H1 (cell line): ENCODE data around the gene PAPSS2.

Experiments
- BRCA1 ChIP-seq: IDR thresholded peaks from 2 replicates; pipeline ENCODE4 v1.6.1; 2012; ENCODE audit warnings: low read depth, low read length, improper control_type of control experiment
- CREB1 ChIP-seq: IDR thresholded peaks from 2 replicates; pipeline ENCODE4 v1.6.1; 2012; ENCODE audit warnings: inconsistent platforms
- CTCF ChIP-seq, 3 experiments: IDR thresholded peaks; 1 replicate in 2 of 3; 2 replicates in 1 of 3; pipeline versions ENCODE4 v1.5.1 to v1.6.1; 2011; ENCODE audit warnings: low read length in 3 of 3, mild to moderate bottlenecking in 3 of 3, inconsistent platforms in 2 of 3, low read depth in 1 of 3, moderate library complexity in 1 of 3; ENCODE audit not compliant: insufficient read depth in 1 of 3; ENCODE audit errors: control extremely low read depth in 1 of 3
- JUN ChIP-seq: IDR thresholded peaks from 2 replicates; pipeline ENCODE4 v1.6.1; 2011; ENCODE audit warnings: low read depth, mild to moderate bottlenecking, improper control_type of control experiment, low read length
- USF2 ChIP-seq: IDR thresholded peaks from 2 replicates; pipeline ENCODE4 v1.6.1; 2011; ENCODE audit warnings: low read length, improper control_type of control experiment

- TF ChIP-seq CREB1: no peak
- TF ChIP-seq CTCF (IDR thresholded peaks at IDR 0.05; ENCODE audit: control extremely low read depth in 1 of 3, insufficient read depth in 1 of 3, low read depth in 1 of 3, low read length in 3 of 3): no peak
- TF ChIP-seq BRCA1: no peak
- TF ChIP-seq USF2: no peak
- no peak for TF ChIP-seq JUN
These were observed 73.4 kb downstream of the PAPSS2 start for GRCh38 chr10:87733081-87733480.
